OCI-M2 (cell line): Measurements from ENCODE around the gene DNAJC30.
"Not testable (repeated sequence)": the region's sequence is repeated elsewhere in the genome, so short reads cannot be mapped to it uniquely, and the experiment has no call there.

ENCODE experiments used
- DNase-seq: peaks from one replicate; lab custom pipeline; 2025; ENCODE audit not compliant: unreplicated experiment; lab: John Stamatoyannopoulos, UW

Gene DNAJC30

GRCh38 chr7:73683788-73684693 is 788 bp upstream of the DNAJC30 start:
- no peak for DNase-seq

DNA sequence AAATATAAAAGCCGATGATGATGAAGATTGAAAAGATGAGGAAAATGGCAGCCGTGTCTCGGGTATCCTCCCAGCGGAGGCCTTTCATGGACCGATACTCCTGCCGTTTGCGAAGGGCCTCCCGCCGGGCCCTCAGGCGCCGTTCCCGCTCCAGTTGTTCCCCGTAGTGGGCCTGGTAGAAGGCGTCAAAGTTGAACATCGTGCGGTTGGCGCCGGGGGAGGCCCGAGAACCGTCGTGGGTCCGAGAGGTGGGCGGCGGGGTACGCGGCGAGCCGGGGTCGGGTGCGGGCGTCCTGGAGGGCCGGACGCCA is 553 bp downstream of the DNAJC30 start:
- DNase-seq, result no peak

DNA sequence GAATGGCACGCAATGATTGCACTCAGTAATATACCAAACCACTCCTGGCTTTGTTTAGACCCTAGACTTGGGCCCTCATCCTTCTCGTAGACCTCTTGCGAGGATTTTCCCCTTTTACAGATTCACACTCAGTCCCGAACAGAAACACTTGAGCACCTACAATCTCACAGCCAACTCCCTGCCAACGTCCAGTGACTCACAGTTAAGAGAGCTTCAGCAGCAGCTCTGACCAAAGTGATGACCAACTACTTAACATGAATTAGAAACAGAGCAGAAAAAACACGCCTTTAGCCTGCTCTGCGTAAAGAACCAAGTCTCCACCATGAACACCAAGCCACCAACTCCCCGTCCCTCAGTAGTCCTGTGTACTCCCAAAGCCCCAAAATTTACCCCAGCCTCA is 2.2 kb downstream of the DNAJC30 start:
- no peak for DNase-seq

DNA sequence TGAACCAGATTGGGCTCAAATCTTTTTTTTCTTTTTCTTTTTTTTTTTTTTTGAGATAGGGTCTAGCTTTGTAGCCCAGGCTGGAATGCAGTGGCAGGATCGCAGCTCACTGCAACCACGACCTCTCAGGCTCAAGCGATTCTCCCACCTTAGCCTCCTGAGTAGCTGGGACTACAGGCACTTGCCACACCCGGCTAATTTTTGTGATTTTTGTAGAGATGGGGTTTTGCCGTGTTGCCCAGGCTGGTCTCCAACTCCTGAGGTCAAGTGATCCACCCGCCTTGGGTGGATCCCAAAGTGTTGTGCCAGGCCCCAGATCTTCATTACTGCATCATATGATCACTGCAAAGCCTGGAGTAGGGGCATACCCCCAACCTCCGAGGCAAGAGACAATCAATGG is 2.8 kb downstream of the DNAJC30 start:
- DNase-seq, result no peak

GRCh38 chr7:73679709-73680108 is 3.5 kb downstream of the DNAJC30 start:
- DNase-seq, result no peak

DNA sequence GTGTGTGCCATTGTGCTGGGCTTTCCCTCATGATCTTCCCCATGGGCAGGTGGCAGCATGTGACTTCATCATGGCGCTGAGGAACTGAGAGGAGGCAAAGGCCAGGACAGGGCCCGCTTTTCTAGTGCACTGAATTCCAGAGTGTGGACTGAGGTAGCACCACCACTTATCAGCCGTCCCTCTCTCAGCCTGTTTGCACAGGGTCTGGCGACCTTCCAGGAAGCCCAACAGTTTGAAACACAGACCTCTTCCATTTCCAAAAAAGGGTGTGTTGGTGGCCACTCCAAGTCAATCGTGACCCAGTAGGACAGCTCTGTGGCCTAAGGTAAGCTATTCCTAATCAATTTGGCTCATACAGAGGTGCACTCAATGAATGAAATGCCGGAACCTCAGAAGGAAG is 4.4 kb downstream of the DNAJC30 start:
- no peak for DNase-seq

DNA sequence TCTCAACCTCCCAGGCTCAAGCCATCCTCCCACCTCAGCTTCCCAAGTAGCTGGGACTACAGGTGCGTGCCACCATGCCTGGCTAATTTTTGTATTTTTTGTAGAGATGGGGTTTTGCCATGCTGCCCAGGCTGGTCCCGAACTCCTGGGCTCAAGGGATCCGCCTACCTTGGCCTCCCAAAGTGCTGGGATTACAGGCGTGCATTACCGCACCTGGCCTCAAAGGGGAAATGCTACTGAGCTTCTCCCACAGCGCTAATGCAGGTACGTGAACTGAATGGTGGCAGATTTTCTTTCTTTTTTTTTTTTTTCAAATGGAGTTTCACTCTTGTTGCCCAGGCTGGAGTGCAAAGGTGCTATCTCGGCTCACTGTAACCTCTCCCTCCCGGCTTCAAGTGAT is 7.2 kb downstream of the DNAJC30 start:
- DNase-seq, result not testable (repeated sequence)

- no peak for DNase-seq
Measured at GRCh38 chr7:73674468-73675124, 8.7 kb downstream of the DNAJC30 start.

DNA sequence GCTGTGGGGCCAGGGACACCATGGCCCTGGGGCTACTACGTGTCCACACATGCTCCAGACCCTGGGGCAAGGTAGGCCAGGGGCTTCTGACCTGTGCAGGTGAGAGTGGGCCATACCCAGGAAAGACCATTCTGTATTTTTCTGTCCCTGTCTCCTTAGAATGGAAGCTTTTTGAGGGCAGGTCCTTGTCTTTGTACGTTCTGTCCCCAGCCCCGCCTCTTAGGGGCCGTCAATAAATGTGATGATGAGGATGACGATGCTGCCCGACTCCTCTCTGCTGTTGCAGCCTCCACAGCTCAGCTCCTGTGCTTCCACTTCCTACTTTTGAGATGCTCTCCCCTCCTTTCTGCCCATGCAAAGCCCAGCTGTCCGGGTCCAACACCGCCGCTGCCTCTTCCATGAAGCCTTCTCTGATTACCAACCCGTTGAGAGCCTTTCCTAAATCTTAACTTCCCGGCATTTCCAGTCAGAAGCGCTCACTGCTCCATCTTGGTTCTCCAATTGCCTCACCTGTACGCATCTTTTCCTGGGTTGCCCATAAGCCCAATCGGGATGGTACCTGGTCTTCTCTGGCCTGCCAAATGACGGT is 11.3 kb downstream of the DNAJC30 start:
- DNase-seq, result no peak

DNA sequence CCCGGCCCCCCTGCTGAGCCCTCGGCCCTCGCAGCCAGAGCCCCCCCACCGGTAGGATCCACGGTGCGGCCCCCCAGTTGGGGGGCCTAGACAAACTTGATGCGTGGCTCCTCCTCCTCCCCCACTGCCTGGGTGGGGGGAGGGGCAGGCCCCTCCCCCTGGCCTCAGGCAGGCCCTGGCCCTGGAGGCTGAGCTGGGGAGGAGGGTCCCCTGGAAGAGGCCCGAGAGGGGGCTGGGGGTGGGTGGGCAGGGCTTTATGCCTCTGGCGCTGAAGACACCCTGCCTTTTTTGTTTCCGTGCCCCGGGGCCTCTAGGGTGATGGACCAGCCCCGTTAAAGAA is 12.0 kb downstream of the DNAJC30 start:
- DNase-seq, result no peak

GRCh38 chr7:73669858-73670385 is 13.3 kb downstream of the DNAJC30 start:
- DNase-seq, result no peak

DNA sequence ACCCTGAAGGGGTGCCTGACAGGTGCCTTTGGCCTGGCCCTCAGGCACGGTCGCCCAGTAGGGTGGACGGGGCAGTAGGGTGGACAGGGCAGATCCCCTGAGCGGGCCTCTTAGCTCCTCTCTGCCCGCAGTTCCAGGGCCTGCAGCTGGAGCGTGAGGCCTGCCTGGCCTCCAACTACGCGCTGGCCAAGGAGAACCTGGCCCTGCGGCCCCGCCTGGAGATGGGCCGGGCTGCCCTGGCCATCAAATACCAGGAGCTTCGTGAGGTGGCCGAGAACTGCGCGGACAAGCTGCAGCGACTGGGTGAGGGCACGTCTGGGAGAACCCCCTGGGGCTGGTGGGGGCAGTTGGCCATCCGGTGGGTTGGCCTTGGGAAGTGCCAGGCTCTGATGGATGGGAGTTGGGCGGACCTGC is 14.0 kb downstream of the DNAJC30 start:
- no peak for DNase-seq

GRCh38 chr7:73668886-73669230 is 14.4 kb downstream of the DNAJC30 start:
- no peak for DNase-seq

DNA sequence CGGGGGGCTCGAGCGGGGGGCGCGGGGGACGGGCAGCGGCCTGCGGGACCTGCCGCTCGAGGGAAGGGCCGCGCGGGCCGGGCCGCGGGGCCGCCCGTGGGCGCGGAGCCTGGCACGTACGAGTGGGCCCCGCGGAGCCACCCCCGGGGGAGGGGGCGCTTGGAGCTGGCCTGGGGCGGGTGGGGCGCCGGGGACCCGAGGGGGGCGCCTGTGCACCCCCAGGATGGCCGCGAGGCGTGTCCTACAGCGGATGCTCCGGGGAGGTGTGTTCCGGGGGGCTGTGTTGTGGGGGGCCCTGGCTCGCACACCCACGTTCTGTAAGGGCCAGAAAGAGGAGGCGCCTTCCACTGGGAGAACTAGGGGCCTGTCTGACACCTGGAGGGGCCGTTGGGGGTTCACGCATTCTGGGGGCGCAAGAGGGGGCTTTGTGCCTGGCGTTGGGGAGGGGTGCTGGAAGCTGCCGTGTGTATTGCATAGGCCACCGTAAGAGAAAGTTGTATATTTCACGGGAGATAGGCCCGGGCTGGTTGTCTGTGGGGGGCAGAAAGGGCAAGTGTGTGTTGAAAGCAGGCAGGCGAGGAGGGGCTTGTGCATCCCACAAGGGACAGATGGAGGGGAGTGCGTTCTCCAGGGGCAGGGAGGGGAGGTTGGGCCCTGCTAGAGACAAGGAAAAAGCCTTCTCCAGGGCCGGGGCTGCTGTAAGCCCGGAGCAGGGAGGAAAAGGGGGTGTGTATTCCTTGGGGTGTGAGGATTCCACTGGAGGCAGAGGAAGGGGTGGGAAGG is 15.0 kb downstream of the DNAJC30 start:
- no peak for DNase-seq

DNA sequence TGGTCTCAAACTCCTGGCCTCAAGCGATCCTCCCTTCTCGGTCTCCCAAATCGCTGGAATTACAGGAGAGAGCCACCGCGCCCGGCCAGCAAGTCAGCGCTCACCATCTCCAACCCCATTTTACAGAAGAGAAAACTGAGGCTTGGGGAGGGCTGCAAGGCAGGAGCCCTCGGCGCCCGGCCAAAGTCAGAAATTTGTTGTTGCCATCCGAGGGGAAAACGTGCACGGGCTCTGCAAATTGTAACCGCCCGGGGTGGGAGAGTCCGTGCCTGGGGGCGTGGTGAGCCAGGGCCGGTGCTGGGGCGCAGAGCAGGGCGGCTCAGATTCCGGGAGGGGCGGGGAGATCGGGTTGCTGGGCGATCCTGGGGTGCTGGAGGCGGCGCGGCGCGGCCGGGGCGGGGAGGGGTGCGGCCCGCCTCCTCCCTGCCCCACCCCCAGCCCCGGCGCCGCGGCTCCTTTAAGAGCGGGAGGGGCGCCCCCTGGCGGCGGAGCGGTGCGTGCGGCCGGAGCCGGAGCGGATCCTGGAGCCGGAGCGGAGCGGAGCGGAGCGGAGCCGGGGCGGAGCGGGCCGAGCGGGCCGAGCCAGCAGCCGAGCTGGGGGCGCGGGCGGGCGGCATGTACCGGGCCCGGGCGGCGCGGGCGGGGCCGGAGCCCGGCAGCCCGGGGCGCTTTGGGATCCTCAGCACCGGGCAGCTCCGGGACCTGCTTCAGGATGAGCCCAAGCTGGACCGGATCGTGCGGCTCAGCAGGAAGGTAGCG is 15.7 kb downstream of the DNAJC30 start, which contains the start of gene VPS37D:
TSS of gene VPS37D (plus strand) at position 488 of the 759 bp plus-strand sequence. CDS start at position 616, 128 bp downstream.
- DNase-seq, result no peak

DNA sequence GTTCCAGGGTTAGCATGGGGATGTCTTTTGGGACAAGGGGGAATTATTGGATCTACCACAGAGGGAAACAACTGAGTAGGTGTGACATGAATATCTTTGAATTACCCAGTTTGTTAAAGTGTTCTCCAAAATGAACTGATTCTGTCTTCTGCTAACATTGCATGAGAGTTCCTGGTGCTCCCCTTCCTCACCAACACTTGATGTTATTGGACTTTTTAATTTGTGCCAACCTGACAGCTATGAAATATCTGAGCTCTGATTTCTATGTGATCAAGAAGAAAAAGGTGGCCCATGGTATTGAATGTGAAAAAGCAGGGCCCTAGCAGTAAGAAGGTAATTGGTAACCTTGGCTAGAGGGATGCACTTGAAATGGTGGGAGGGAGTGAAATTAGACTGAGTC is 20.2 kb downstream of the DNAJC30 start:
- no peak for DNase-seq

DNA sequence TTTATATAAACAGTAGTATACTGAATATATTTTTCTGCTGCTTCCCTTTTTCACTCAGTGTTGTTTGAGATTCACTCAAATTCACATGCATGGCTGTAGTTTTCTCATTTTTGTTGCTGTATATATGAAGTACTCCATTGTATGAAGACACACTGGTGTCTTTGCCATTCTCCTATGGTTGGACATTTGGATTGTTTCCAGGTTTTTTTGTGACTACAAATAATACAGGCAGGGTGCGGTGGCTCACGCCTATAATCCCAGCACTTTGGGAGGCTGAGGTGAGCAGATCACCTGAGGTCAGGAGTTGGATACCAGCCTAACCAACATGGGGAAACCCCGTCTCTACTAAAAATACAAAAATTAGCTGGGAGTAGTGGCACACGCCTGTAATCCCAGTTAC is 22.7 kb downstream of the DNAJC30 start:
- not testable (repeated sequence) for DNase-seq

DNA sequence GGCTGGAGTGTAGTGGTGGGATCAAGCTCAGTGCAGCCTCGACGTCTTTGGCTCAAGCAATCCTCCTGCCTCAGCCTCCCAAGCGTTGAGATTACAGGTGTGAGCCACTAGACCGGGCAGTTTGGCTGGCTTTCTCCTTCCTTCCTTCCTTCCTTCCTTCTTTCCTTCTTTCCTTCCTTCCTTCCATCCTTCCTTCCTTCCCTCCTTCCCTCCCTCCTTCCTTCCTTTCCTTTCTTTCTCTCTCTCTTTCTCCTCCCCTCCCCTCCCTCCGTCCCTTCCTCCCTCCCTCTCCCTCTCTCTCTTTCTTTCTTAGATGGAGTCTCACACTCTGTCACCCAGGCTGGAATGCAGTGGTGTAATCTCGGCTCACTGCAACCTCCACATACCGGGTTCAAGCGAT is 23.3 kb downstream of the DNAJC30 start:
- DNase-seq, result no peak

- DNase-seq, result not testable (repeated sequence)
Measured at GRCh38 chr7:73655309-73655708, 27.9 kb downstream of the DNAJC30 start.

DNA sequence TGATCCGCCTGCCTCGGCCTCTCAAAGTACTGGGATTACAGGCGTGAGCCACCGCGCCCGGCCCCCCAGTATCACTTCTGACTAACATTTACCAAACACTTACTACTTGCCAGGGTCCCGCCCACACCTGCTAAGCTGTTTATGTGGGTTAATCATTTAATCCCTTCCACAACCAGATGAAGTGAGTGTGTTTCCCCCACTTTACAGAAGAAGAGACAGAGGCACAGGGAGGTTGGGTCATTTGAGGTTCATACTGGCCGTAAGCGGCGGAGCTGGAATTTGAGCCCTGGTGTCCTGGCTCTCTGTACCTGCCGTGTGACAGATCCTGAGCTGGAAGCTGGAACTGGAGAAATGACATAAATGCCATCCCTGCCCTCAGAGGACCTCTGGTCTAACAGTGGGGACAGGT is 30.7 kb downstream of the DNAJC30 start:
- no peak for DNase-seq

DNA sequence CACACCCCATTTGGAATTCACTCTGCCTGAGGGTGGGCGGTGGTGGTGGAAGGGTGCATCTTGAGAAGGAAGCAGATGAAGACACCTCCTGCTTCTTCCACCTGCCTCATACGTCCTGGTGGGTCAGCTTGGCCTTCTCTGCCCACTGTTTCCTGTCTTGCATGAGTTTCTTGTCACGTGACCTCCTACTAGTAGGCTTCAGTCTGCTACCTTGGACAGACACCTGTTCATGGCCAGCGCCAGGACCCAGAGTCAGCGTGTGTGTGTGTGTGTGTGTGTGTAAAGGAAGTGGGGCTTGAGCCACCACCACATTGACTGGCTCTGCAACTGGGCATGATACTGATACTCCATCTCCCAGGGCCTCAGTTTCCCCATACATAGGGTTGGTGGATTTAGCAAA is 32.7 kb downstream of the DNAJC30 start:
- no peak for DNase-seq
